Measurements from ENCODE around the gene CNTN5. TPM values are rescaled to one million over a fixed set of nuclear protein-coding genes. Genes with fewer than 3 reads are reported as not detected.

CNTN5 gene
- total RNA-seq, 1 donor from 2014 or later: 0.36 TPM

DNA sequence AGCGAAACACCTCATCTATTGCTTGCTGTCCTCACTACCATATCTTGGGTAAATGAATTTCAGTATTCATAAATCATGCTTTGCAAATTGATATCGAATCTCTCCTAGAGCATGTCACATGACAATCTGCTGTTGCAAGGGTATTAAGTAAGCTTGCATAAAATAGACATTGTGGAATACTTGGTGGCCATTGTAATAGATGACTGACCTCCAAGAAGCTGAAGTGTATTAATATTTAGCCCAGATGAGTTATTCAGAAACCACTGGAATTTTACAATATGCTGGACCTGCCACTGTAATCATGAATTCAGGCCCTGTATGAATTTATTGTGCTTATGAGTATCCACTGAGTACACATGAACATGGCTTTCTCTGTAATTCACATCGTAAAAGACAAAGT is 1376.7 kb downstream of the CNTN5 start:
- Histone ChIP-seq H3K4me3 (no peak overlapping the region), H3K9me3 (replicated peaks) (peaks cover 9% of the 10 kb centered on the region), H3K4me1 (no peaks in the 10 kb centered on the region), H3K27ac (replicated peaks) (no peak overlapping the region), H3K27me3 (ENCODE audit: low read depth) (no peaks in the 10 kb centered on the region), H3K36me3 (no peaks in the 10 kb centered on the region)
- TF ChIP-seq CTCF (IDR thresholded peaks at IDR 0.05; ENCODE audit: borderline replicate concordance): no peak
- no peak for DNase-seq
- intact Hi-C loops (cut with micrococcal nuclease): no loop called here

GRCh38 chr11:100403816-100404215 is 1383.1 kb downstream of the CNTN5 start:
- H3K9me3 ChIP-seq (replicated peaks): peaks cover 23% of the 10 kb centered on the region
- no peaks in the 10 kb centered on the region for H3K27me3 ChIP-seq (ENCODE audit: low read depth)
- H3K36me3 ChIP-seq: no peaks in the 10 kb centered on the region
- no peak for TF ChIP-seq CTCF (IDR thresholded peaks at IDR 0.05; ENCODE audit: borderline replicate concordance)
- no peak overlapping the region for H3K27ac ChIP-seq (replicated peaks)
- H3K4me3 ChIP-seq: no peak overlapping the region
- no peak for DNase-seq
- H3K4me1 ChIP-seq: no peaks in the 10 kb centered on the region
- intact Hi-C loops (cut with micrococcal nuclease): no loop called here

DNA sequence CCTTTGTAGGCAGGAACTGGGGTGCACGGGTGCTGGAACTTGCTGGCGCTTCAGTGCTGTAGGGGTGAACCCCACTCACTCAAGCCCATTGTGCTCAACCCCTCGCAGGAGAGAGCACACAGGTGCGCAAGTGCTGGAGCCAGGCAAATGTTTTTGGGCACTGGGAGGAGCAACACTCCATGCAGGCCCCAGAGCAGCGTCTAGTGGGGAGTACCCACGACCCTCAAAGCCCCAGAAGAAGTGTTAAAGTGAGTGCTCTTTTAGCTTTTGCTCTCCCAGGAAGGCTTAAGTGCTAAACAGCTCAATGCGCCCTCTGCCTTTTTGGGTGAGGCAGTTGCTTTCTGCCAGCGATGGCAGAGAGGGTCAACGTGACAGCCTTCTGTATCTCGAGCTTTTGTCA is 1384.2 kb downstream of the CNTN5 start:
- H3K4me3 ChIP-seq: no peak overlapping the region
- no peak overlapping the region for H3K27ac ChIP-seq (replicated peaks)
- no peak for TF ChIP-seq CTCF (IDR thresholded peaks at IDR 0.05; ENCODE audit: borderline replicate concordance)

More for the DNA sequence above, 1384.2 kb downstream of the CNTN5 start:
- DNase-seq: no peak
- H3K27me3 ChIP-seq (ENCODE audit: low read depth): no peaks in the 10 kb centered on the region
- H3K9me3 ChIP-seq (replicated peaks): peaks cover 23% of the 10 kb centered on the region
- no peaks in the 10 kb centered on the region for H3K4me1 ChIP-seq
- H3K36me3 ChIP-seq: no peaks in the 10 kb centered on the region
- intact Hi-C loops (cut with micrococcal nuclease): no loop called here
